ENCODE results near the gene POLD2.

POLD2 gene

GRCh38 chr7:44152971-44153947 lies 29.9 kb upstream of the POLD2 start:
- in situ Hi-C loops (cut with MboI; ENCODE audit: low pct_unique_long_range_greater_than_20kb, low sequenced_read_pairs, unreplicated experiment): no loop called here

GRCh38 chr7:44151956-44152355 lies 28.6 kb upstream of the POLD2 start:
- in situ Hi-C loops (cut with MboI; ENCODE audit: low pct_unique_long_range_greater_than_20kb, low sequenced_read_pairs, unreplicated experiment): no loop called here
- no peak for DNase-seq (ENCODE audit: low spot score)
- TF ChIP-seq CTCF (IDR thresholded peaks at IDR 0.05; ENCODE audit: extremely low read depth, insufficient read depth, missing control alignments): no peak

More at GRCh38 chr7:44152971-44153947, 29.9 kb upstream of the POLD2 start:
- TF ChIP-seq CTCF (IDR thresholded peaks at IDR 0.05; ENCODE audit: extremely low read depth, insufficient read depth, missing control alignments): no peak
- no peak for DNase-seq (ENCODE audit: low spot score)

- no peak for TF ChIP-seq CTCF (IDR thresholded peaks at IDR 0.05; ENCODE audit: extremely low read depth, insufficient read depth, missing control alignments)
- in situ Hi-C loops (cut with MboI; ENCODE audit: low pct_unique_long_range_greater_than_20kb, low sequenced_read_pairs, unreplicated experiment): no loop called here
- DNase-seq (ENCODE audit: low spot score): no peak
These were observed 27.9 kb upstream of the POLD2 start for GRCh38 chr7:44150966-44151941.

GRCh38 chr7:44150466-44150832 lies 27.1 kb upstream of the POLD2 start:
- no peak for TF ChIP-seq CTCF (IDR thresholded peaks at IDR 0.05; ENCODE audit: extremely low read depth, insufficient read depth, missing control alignments)
- DNase-seq (ENCODE audit: low spot score): no peak
- in situ Hi-C loops (cut with MboI; ENCODE audit: low pct_unique_long_range_greater_than_20kb, low sequenced_read_pairs, unreplicated experiment): no loop called here

GRCh38 chr7:44149571-44150465 lies 26.5 kb upstream of the POLD2 start:
- no peak for TF ChIP-seq CTCF (IDR thresholded peaks at IDR 0.05; ENCODE audit: extremely low read depth, insufficient read depth, missing control alignments)
- in situ Hi-C loops (cut with MboI; ENCODE audit: low pct_unique_long_range_greater_than_20kb, low sequenced_read_pairs, unreplicated experiment): no loop called here
- no peak for DNase-seq (ENCODE audit: low spot score)
